Purkinje cell (primary cell): ENCODE measurements around the gene CYTH2. TPM values are rescaled to one million over a fixed set of nuclear protein-coding genes. Genes with fewer than 3 reads are reported as not detected.

Experiments
- polyA plus RNA-seq: library from polyadenylated mRNA; unstranded; fragments of >200 nt; fragmentation: Nextera tagmentation; gene quantifications from 2 replicates; pipeline ENCODE4 v1.2.1, GENCODE V29; 2014

CYTH2 gene, protein sequence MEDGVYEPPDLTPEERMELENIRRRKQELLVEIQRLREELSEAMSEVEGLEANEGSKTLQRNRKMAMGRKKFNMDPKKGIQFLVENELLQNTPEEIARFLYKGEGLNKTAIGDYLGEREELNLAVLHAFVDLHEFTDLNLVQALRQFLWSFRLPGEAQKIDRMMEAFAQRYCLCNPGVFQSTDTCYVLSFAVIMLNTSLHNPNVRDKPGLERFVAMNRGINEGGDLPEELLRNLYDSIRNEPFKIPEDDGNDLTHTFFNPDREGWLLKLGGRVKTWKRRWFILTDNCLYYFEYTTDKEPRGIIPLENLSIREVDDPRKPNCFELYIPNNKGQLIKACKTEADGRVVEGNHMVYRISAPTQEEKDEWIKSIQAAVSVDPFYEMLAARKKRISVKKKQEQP
- 10.5 and 12.6 TPM in 2 replicates for polyA plus RNA-seq

DNA sequence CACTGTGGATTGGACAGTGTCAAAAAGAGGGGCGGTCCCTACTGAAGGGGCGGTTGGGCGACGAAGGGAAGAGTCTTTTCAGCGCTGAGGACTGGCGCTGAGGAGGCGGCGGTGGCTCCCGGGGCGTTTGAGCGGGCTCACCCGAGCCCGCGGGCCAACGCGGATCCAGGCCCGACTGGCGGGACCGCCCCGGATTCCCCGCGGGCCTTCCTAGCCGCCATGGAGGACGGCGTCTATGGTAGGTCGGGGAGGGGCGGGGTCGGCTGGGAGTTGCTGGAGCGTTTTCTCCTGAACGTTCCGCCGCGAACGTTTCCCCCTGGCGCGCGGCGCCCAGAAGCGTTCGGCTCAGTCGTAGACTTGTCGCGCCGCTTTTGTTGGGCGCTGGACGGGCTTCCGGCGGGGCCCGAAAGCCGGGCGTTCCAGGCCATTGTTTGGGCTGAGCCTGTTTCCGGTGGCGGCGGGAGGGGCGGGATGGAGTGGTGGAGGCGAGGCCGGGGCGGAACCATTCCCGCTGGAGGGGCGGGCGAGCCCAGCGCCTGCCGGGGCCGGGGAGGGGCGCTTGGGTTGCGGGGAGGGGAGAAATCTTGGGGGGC, at the start of gene CYTH2:
Gene CYTH2, plus strand, starts transcription at position 81 of the 593 bp plus-strand sequence. Its CDS starts 139 bp downstream, at position 220.

DNA sequence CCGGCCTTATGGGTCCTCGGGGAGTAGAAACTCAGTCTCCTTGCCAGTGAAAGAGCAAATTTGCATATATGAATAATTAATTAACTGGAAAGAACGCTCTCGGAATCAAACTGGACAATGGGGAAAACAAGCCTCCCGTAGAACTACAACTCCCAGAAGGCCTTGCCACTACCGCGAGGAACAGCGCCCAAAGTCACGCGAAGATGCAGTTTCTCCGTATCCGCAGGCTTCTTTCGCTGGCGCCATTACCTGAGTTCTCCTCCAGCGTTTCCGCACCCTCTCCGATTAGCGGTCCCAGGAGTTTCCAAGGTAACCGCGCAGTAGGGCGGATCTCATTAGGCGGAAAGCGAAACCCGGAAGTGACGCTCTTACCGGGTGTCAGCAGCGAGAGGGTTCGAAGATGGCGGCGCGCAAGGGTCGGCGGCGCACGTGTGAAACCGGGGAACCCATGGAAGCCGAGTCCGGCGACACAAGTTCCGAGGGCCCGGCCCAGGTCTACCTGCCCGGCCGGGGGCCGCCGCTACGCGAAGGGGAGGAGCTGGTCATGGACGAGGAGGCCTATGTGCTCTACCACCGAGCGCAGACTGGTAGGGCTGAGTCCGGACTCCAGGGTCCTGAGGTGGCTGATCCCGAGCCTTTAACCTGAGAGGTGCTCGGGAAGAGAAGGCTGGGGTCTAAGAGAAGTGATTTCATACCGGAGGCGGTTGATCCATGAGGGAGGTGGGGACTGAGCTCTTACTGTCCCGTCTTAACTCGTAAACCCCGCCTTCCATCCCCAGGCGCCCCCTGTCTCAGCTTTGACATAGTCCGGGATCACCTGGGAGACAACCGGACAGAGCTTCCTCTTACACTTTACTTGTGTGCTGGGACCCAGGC, 23.3 kb upstream of the CYTH2 start, which contains the start of gene GRWD1:
Gene GRWD1, plus strand, starts transcription at position 378 of the 876 bp plus-strand sequence. Its CDS starts 23 bp downstream, at position 401.

DNA sequence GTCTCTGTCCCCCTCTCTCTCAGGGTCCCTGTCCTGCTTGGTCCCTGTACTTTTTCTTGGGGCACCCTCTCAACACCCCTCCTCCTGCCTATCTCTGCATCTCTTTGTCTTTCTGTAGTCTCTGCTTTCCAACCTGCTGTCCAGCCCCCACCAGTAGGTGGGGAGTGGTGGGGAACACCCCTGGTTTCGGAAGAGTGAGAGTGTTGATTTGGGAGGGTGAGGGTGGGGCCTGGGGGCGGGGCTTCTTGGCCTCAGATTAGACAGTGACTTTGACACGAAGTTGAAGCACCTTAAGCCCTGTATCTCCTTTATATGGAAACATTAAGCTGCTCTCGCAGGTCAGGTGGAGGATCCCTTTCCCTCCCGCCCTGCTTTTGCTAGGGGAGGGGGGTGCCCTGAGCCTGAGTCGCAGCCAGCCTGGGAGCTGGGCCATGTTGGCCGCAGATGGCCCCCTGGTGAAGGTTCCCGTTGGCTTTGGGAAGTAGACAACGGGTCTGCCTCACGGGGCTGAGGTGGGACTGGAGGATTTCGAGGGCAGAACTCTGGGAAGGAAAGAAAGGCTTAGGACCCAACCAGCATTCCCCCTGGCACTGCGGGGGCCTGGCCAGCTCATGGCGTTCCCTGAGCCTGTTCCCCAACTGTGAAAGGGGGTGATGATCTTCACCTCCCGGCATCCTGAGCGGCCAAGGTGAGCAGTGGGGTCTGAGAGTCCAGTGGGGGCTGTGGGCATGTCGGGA, 13.8 kb upstream of the CYTH2 start, which contains the start of gene KCNJ14:
Gene KCNJ14, plus strand, starts transcription at position 404 of the 737 bp plus-strand sequence. CDS start 6,151 bp downstream, outside the sequence.

DNA sequence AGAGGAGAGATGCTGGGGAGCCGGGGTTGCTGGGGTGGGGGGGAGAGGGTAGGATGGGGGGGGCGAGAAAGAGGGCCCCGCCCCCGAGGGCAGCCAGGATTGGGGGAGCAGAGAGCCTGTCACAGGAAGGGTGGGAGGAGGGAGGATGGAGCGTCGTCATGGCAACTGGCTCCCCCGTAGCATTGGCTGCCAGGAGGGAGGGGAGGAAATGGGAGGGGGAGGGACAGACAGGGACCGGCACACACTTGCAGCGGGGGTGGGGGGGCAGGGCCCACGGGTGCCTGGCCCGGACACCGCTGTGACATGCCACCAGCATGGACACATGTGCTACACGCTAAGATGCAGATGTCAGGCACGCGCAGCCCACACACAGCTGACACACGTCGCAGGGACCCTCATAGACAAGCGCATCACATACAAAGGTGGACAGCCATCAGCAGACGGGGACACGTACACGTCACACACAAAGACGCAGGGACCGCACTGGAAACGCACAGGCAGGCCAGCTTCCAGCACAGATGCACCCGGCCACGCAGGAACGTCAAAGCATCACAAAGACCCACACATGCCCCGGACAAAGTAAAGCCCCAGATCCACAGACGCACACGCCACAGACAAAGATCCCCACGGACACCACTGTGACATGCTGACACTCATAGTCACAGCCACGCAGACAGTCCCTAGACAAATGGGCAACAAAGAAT, 42.8 kb downstream of the CYTH2 start, which contains the start of gene LMTK3:
Gene LMTK3, minus strand, starts transcription at position 36 of the 704 bp plus-strand sequence. CDS start 259 bp downstream, outside the sequence.

Other genes starting within 250 kb of the CYTH2 start
- gene CARD8, start 213.5 kb upstream of the CYTH2 start, polyA plus RNA-seq = 4.6 and 9.0 TPM in 2 replicates
- gene ZNF114, start 199.3 kb upstream of the CYTH2 start, polyA plus RNA-seq = 0.17 TPM in 1 of 2 replicates, not detected in the other
- 0.97 and 6.4 TPM in 2 replicates for gene EMP3, start 143.8 kb upstream of the CYTH2 start, polyA plus RNA-seq
- gene TMEM143, start 105.4 kb upstream of the CYTH2 start, polyA plus RNA-seq = 3.2 and 4.9 TPM in 2 replicates
- not detected in 2 replicates for gene SYNGR4, start 105.0 kb upstream of the CYTH2 start, polyA plus RNA-seq
- 8.9 and 18.1 TPM in 2 replicates for gene KDELR1, start 77.8 kb upstream of the CYTH2 start, polyA plus RNA-seq
- not detected in 2 replicates for gene GRIN2D, start 75.7 kb upstream of the CYTH2 start, polyA plus RNA-seq
- 1.0 and 2.4 TPM in 2 replicates for gene GRWD1, start 23.4 kb upstream of the CYTH2 start, polyA plus RNA-seq
- 0.43 TPM in 1 of 2 replicates, not detected in the other for gene KCNJ14, start 13.8 kb upstream of the CYTH2 start, polyA plus RNA-seq
- 1.1 and 1.5 TPM in 2 replicates for gene LMTK3, start 42.5 kb downstream of the CYTH2 start, polyA plus RNA-seq
- gene SULT2B1, start 82.8 kb downstream of the CYTH2 start, polyA plus RNA-seq = 0.24 and 1.6 TPM in 2 replicates
- not detected in 2 replicates for gene SPACA4, start 137.4 kb downstream of the CYTH2 start, polyA plus RNA-seq
- gene FAM83E, start 145.7 kb downstream of the CYTH2 start, polyA plus RNA-seq = not detected in 2 replicates
- 216 and 328 TPM in 2 replicates for gene RPL18, start 149.8 kb downstream of the CYTH2 start, polyA plus RNA-seq
- 0.34 and 0.75 TPM in 2 replicates for gene SPHK2, start 150.1 kb downstream of the CYTH2 start, polyA plus RNA-seq
- 13.1 and 42.9 TPM in 2 replicates for gene DBP, start 168.0 kb downstream of the CYTH2 start, polyA plus RNA-seq
- gene CA11, start 176.8 kb downstream of the CYTH2 start, polyA plus RNA-seq = 38.0 and 43.7 TPM in 2 replicates
- 0.16 TPM in 1 of 2 replicates, not detected in the other for gene NTN5, start 203.6 kb downstream of the CYTH2 start, polyA plus RNA-seq
- 0.13 and 0.17 TPM in 2 replicates for gene FUT2, start 226.6 kb downstream of the CYTH2 start, polyA plus RNA-seq